Measurements from ENCODE around the gene SLFN12L.
"Not testable (repeated sequence)": the region's sequence is repeated elsewhere in the genome, so short reads cannot be mapped to it uniquely, and the experiment has no call there.

The SLFN12L gene

DNA sequence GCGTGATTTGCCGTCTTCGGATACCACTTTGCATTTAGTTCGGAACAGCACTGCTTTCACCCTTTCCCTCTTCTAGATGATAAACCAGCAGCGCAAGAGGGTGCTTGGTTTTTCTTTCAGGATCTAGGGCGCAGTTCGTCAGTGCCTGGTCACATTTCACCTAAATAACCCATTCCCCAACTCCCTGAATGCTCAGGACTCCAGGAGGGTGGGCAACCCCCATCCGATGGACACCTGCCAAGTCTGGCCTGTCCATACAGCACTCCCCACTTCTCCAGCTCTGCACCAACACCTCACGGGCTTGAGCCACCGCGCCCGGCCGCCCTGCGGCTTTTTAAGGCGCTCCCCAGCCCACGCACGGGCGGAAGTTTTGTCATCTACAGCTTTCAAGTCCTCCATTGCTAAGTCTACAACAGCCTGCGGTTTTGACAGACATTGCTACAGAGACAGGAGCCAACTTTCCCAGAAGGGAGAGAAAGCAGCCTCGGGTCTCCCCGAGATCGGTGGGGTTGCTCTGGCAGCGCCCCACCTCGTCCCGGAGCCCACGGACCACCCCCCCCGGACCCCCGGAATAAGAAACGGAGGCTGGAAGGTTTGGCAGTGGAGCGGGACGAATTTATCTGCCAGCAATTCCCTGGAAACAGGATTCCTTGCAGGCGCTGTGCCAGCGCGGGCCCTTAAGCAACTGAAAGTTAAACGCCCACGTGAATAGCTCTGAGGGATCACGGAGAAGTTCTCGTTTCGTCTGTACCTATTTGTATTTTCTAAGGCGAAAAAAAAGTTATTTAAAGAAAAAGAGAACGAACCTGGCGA lies 50.4 kb downstream of the SLFN12L start:
- Histone ChIP-seq H3K27ac (ENCODE audit: low read depth, low read length) (no peak overlapping the region), H3K9me3 (ENCODE audit: control insufficient read depth in 1 of 2, low read length in 2 of 2) (no peaks in the 10 kb centered on the region), H3K27me3 (ENCODE audit: control insufficient read depth in 1 of 2, insufficient read depth in 2 of 2, low read length in 2 of 2) (peaks cover 32 to 35% of the 10 kb centered on the region in 2 donors), H3K9ac (ENCODE audit: low read depth in 1 of 2, low read length in 2 of 2) (peak overlapping the region; percentile 30 to 40), H3K4me3 (ENCODE audit: low read depth in 1 of 2, low read length in 2 of 2) (peak overlapping the region; percentile 76 to 78), H3K4me1 (ENCODE audit: control insufficient read depth in 1 of 2, insufficient read depth in 2 of 2, low read length in 2 of 2) (peaks cover 0 to 9% of the 10 kb centered on the region in 2 donors), H3K36me3 (ENCODE audit: control insufficient read depth in 1 of 2, insufficient read depth in 2 of 2, low read length in 2 of 2) (no peaks in the 10 kb centered on the region)

GRCh38 chr17:35479271-35479670 lies 58.2 kb downstream of the SLFN12L start:
- Histone ChIP-seq H3K27me3 (ENCODE audit: control insufficient read depth in 1 of 2, insufficient read depth in 2 of 2, low read length in 2 of 2) (no peaks in the 10 kb centered on the region), H3K36me3 (ENCODE audit: control insufficient read depth in 1 of 2, insufficient read depth in 2 of 2, low read length in 2 of 2) (no peaks in the 10 kb centered on the region), H3K27ac (ENCODE audit: low read depth, low read length) (no peak overlapping the region), H3K9ac (ENCODE audit: low read depth in 1 of 2, low read length in 2 of 2) (no peak overlapping the region), H3K9me3 (ENCODE audit: control insufficient read depth in 1 of 2, low read length in 2 of 2) (no peaks in the 10 kb centered on the region), H3K4me3 (ENCODE audit: low read depth in 1 of 2, low read length in 2 of 2) (no peak overlapping the region), H3K4me1 (ENCODE audit: control insufficient read depth in 1 of 2, insufficient read depth in 2 of 2, low read length in 2 of 2) (no peaks in the 10 kb centered on the region)

GRCh38 chr17:35477248-35477647 lies 60.2 kb downstream of the SLFN12L start:
- Histone ChIP-seq H3K27me3 (ENCODE audit: control insufficient read depth in 1 of 2, insufficient read depth in 2 of 2, low read length in 2 of 2) (no peaks in the 10 kb centered on the region), H3K4me1 (ENCODE audit: control insufficient read depth in 1 of 2, insufficient read depth in 2 of 2, low read length in 2 of 2) (no peaks in the 10 kb centered on the region), H3K9me3 (ENCODE audit: control insufficient read depth in 1 of 2, low read length in 2 of 2) (no peaks in the 10 kb centered on the region), H3K9ac (ENCODE audit: low read depth in 1 of 2, low read length in 2 of 2) (no peak overlapping the region), H3K4me3 (ENCODE audit: low read depth in 1 of 2, low read length in 2 of 2) (no peak overlapping the region), H3K27ac (ENCODE audit: low read depth, low read length) (no peak overlapping the region), H3K36me3 (ENCODE audit: control insufficient read depth in 1 of 2, insufficient read depth in 2 of 2, low read length in 2 of 2) (no peaks in the 10 kb centered on the region)

DNA sequence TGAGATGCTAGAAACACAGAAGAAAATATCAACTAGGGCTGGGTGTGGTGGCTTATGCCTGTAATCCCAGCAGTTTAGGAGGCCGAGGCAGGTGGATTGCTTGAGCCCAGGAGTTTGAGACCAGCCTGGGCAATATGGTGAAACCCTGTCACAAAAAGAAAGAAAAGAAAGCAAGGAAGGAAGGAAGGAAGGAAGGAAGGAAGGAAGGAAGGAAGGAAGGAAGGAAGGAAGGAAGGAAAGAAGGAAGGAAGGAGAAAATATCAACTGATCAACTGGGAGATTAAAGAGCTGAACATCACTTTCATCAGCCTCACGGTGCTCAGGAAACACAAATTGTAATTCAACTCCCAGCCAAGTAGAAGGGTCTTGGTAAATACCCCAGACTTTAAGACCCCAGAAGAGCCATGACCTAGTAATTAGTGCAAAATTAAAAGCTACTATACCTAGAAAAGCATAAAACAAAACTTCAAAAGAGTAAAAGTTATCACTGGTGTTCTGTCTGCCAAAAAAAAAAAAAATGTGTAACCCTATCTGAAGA lies 61.1 kb downstream of the SLFN12L start:
- H3K4me3 ChIP-seq (ENCODE audit: low read depth in 1 of 2, low read length in 2 of 2) = no peak overlapping the region
- no peaks in the 10 kb centered on the region for H3K36me3 ChIP-seq (ENCODE audit: control insufficient read depth in 1 of 2, insufficient read depth in 2 of 2, low read length in 2 of 2)
- H3K27ac ChIP-seq (ENCODE audit: low read depth, low read length) = no peak overlapping the region
- no peaks in the 10 kb centered on the region for H3K27me3 ChIP-seq (ENCODE audit: control insufficient read depth in 1 of 2, insufficient read depth in 2 of 2, low read length in 2 of 2)
- no peak overlapping the region for H3K9ac ChIP-seq (ENCODE audit: low read depth in 1 of 2, low read length in 2 of 2)
- H3K4me1 ChIP-seq (ENCODE audit: control insufficient read depth in 1 of 2, insufficient read depth in 2 of 2, low read length in 2 of 2) = no peaks in the 10 kb centered on the region
- H3K9me3 ChIP-seq (ENCODE audit: control insufficient read depth in 1 of 2, low read length in 2 of 2) = no peaks in the 10 kb centered on the region

DNA sequence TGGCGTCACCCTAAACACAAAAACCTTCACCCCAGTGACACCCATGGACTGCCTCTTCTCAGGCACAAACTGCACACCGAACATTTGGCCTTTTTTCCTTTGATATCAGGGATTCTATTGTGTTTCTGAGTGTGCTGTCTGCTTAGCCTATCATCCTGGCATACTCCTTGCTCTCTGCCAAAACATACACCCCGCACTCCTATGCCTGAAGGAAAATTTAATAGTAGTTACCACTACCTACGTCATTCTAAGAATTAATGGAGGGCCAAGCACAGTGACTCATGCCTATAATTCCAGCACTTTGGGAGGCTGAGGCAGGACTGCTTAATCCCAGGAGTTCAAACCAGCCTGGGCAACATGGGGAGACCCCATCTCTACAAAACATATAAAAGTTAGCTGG lies 69.0 kb downstream of the SLFN12L start:
- Histone ChIP-seq H3K27ac (ENCODE audit: low read depth, low read length) (no peak overlapping the region), H3K27me3 (ENCODE audit: control insufficient read depth in 1 of 2, insufficient read depth in 2 of 2, low read length in 2 of 2) (no peaks in the 10 kb centered on the region), H3K4me1 (ENCODE audit: control insufficient read depth in 1 of 2, insufficient read depth in 2 of 2, low read length in 2 of 2) (no peaks in the 10 kb centered on the region), H3K36me3 (ENCODE audit: control insufficient read depth in 1 of 2, insufficient read depth in 2 of 2, low read length in 2 of 2) (no peaks in the 10 kb centered on the region), H3K4me3 (ENCODE audit: low read depth in 1 of 2, low read length in 2 of 2) (no peak overlapping the region), H3K9ac (ENCODE audit: low read depth in 1 of 2, low read length in 2 of 2) (no peak overlapping the region), H3K9me3 (ENCODE audit: control insufficient read depth in 1 of 2, low read length in 2 of 2) (no peaks in the 10 kb centered on the region)

DNA sequence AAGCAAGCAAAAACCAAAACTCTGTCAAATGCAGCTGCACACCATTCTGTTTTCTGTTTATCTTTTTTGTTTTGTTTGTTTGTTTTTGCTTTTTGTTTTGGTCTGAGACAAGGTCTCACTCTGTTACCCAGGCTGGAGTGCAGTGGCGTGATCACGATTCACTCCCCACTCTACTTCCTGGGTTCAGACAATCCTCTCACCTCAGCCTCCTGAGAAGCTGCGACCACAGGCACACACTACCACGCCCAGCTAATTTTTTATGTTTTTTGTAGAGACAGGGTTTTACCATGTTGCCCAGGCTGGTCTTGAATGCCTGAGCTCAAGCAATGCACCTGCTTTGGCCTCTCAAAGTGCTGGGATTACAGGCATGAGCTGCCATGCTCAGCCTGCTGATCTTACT lies 69.7 kb downstream of the SLFN12L start:
- Histone ChIP-seq H3K4me1 (ENCODE audit: control insufficient read depth in 1 of 2, insufficient read depth in 2 of 2, low read length in 2 of 2) (no peaks in the 10 kb centered on the region), H3K27ac (ENCODE audit: low read depth, low read length) (no peak overlapping the region), H3K9ac (ENCODE audit: low read depth in 1 of 2, low read length in 2 of 2) (no peak overlapping the region), H3K27me3 (ENCODE audit: control insufficient read depth in 1 of 2, insufficient read depth in 2 of 2, low read length in 2 of 2) (no peaks in the 10 kb centered on the region), H3K9me3 (ENCODE audit: control insufficient read depth in 1 of 2, low read length in 2 of 2) (no peaks in the 10 kb centered on the region), H3K36me3 (ENCODE audit: control insufficient read depth in 1 of 2, insufficient read depth in 2 of 2, low read length in 2 of 2) (no peaks in the 10 kb centered on the region), H3K4me3 (ENCODE audit: low read depth in 1 of 2, low read length in 2 of 2) (no peak overlapping the region)

- no peaks in the 10 kb centered on the region for H3K27me3 ChIP-seq (ENCODE audit: control insufficient read depth in 1 of 2, insufficient read depth in 2 of 2, low read length in 2 of 2)
- peak overlapping the region; percentile 63 for H3K4me3 ChIP-seq (ENCODE audit: low read depth in 1 of 2, low read length in 2 of 2)
- H3K9ac ChIP-seq (ENCODE audit: low read depth in 1 of 2, low read length in 2 of 2) = peak overlapping the region in 1 of 2 donors; percentile 25
- H3K9me3 ChIP-seq (ENCODE audit: control insufficient read depth in 1 of 2, low read length in 2 of 2) = no peaks in the 10 kb centered on the region
- peaks cover 5 to 6% of the 10 kb centered on the region in 2 donors for H3K4me1 ChIP-seq (ENCODE audit: control insufficient read depth in 1 of 2, insufficient read depth in 2 of 2, low read length in 2 of 2)
- no peak overlapping the region for H3K27ac ChIP-seq (ENCODE audit: low read depth, low read length)
- no peaks in the 10 kb centered on the region for H3K36me3 ChIP-seq (ENCODE audit: control insufficient read depth in 1 of 2, insufficient read depth in 2 of 2, low read length in 2 of 2)
Measured at GRCh38 chr17:35460354-35460851, 77.1 kb downstream of the SLFN12L start.

- not testable (repeated sequence) for H3K9me3 ChIP-seq (ENCODE audit: control insufficient read depth in 1 of 2, low read length in 2 of 2); H3K27ac ChIP-seq (ENCODE audit: low read depth, low read length); H3K4me3 ChIP-seq (ENCODE audit: low read depth in 1 of 2, low read length in 2 of 2); H3K36me3 ChIP-seq (ENCODE audit: control insufficient read depth in 1 of 2, insufficient read depth in 2 of 2, low read length in 2 of 2); H3K27me3 ChIP-seq (ENCODE audit: control insufficient read depth in 1 of 2, insufficient read depth in 2 of 2, low read length in 2 of 2); H3K4me1 ChIP-seq (ENCODE audit: control insufficient read depth in 1 of 2, insufficient read depth in 2 of 2, low read length in 2 of 2); H3K9ac ChIP-seq (ENCODE audit: low read depth in 1 of 2, low read length in 2 of 2)
Measured at GRCh38 chr17:35454035-35454434, 83.4 kb downstream of the SLFN12L start.

- no peaks in the 10 kb centered on the region for H3K4me1 ChIP-seq (ENCODE audit: control insufficient read depth in 1 of 2, insufficient read depth in 2 of 2, low read length in 2 of 2)
- no peak overlapping the region for H3K4me3 ChIP-seq (ENCODE audit: low read depth in 1 of 2, low read length in 2 of 2)
- H3K36me3 ChIP-seq (ENCODE audit: control insufficient read depth in 1 of 2, insufficient read depth in 2 of 2, low read length in 2 of 2) = no peaks in the 10 kb centered on the region
- H3K27me3 ChIP-seq (ENCODE audit: control insufficient read depth in 1 of 2, insufficient read depth in 2 of 2, low read length in 2 of 2) = peaks cover 0 to 5% of the 10 kb centered on the region in 2 donors
- no peaks in the 10 kb centered on the region for H3K9me3 ChIP-seq (ENCODE audit: control insufficient read depth in 1 of 2, low read length in 2 of 2)
- H3K27ac ChIP-seq (ENCODE audit: low read depth, low read length) = no peak overlapping the region
- H3K9ac ChIP-seq (ENCODE audit: low read depth in 1 of 2, low read length in 2 of 2) = no peak overlapping the region
Measured at GRCh38 chr17:35453171-35453570, 84.3 kb downstream of the SLFN12L start.

GRCh38 chr17:35449371-35449931 lies 88.0 kb downstream of the SLFN12L start:
- no peak overlapping the region for H3K27ac ChIP-seq (ENCODE audit: low read depth, low read length)
- H3K9me3 ChIP-seq (ENCODE audit: control insufficient read depth in 1 of 2, low read length in 2 of 2) = no peaks in the 10 kb centered on the region
- no peaks in the 10 kb centered on the region for H3K36me3 ChIP-seq (ENCODE audit: control insufficient read depth in 1 of 2, insufficient read depth in 2 of 2, low read length in 2 of 2)
- peak overlapping the region; percentile 49 to 83 for H3K4me3 ChIP-seq (ENCODE audit: low read depth in 1 of 2, low read length in 2 of 2)
- H3K9ac ChIP-seq (ENCODE audit: low read depth in 1 of 2, low read length in 2 of 2) = peak overlapping the region; percentile 4 to 28
- H3K27me3 ChIP-seq (ENCODE audit: control insufficient read depth in 1 of 2, insufficient read depth in 2 of 2, low read length in 2 of 2) = peaks cover 0 to 5% of the 10 kb centered on the region in 2 donors
- no peaks in the 10 kb centered on the region for H3K4me1 ChIP-seq (ENCODE audit: control insufficient read depth in 1 of 2, insufficient read depth in 2 of 2, low read length in 2 of 2)
